ENCODE measurements around the gene RACGAP1. TPM values are rescaled to one million over a fixed set of nuclear protein-coding genes. Genes with fewer than 3 reads are reported as not detected.

RACGAP1 gene
- total RNA-seq, 6 experiments from 2014 or later, result 52.6 to 119 (median 104) TPM

- TF ChIP-seq CTCF (IDR thresholded peaks at IDR 0.05), result no peak
Measured at GRCh38 chr12:50058743-50059312, 33.5 kb upstream of the RACGAP1 start.

GRCh38 chr12:50057896-50058670 is 32.8 kb upstream of the RACGAP1 start:
- peaks cover 19% of the 10 kb centered on the region for H3K27me3 Mint-ChIP-seq (ENCODE audit: insufficient read depth)
- DNase-seq, result no peak

More at GRCh38 chr12:50058743-50059312, 33.5 kb upstream of the RACGAP1 start:
- Mint-ChIP-seq H3K4me3 (no peak overlapping the region), H3K4me1 (ENCODE audit: low read depth) (peaks cover 24% of the 10 kb centered on the region), H3K9me3 (no peaks in the 10 kb centered on the region), H3K27me3 (ENCODE audit: insufficient read depth) (peaks cover 21% of the 10 kb centered on the region), H3K27ac (no peak overlapping the region), H3K36me3 (ENCODE audit: low read depth) (no peaks in the 10 kb centered on the region)
- no peak for DNase-seq

GRCh38 chr12:50057000-50057841 is 31.9 kb upstream of the RACGAP1 start, which contains the start of gene ASIC1:
Gene ASIC1 (plus strand): TSS chr12:50057596. CDS start chr12:50058767, 1,171 bp downstream.
- Mint-ChIP-seq H3K4me1 (ENCODE audit: low read depth) (peaks cover 24% of the 10 kb centered on the region), H3K27me3 (ENCODE audit: insufficient read depth) (peaks cover 25% of the 10 kb centered on the region), H3K4me3 (peak within 1 kb of the TSS; percentile 86), H3K9me3 (no peaks in the 10 kb centered on the region), H3K36me3 (ENCODE audit: low read depth) (no peaks in the 10 kb centered on the region), H3K27ac (no peak within 1 kb of the TSS)
- peak; percentile 36 for TF ChIP-seq CTCF (IDR thresholded peaks at IDR 0.05)
- DNase-seq, result peak; percentile 19

More at GRCh38 chr12:50057896-50058670, 32.8 kb upstream of the RACGAP1 start:
- Mint-ChIP-seq H3K9me3 (no peaks in the 10 kb centered on the region), H3K27ac (no peak overlapping the region), H3K4me3 (peak overlapping the region; percentile 53), H3K4me1 (ENCODE audit: low read depth) (peaks cover 24% of the 10 kb centered on the region), H3K36me3 (ENCODE audit: low read depth) (no peaks in the 10 kb centered on the region)
- TF ChIP-seq CTCF (IDR thresholded peaks at IDR 0.05), result no peak

- H3K27ac Mint-ChIP-seq, result no peak overlapping the region
- H3K27me3 Mint-ChIP-seq (ENCODE audit: insufficient read depth), result peaks cover 25% of the 10 kb centered on the region
- DNase-seq, result no peak
- no peaks in the 10 kb centered on the region for H3K9me3 Mint-ChIP-seq
- peaks cover 24% of the 10 kb centered on the region for H3K4me1 Mint-ChIP-seq (ENCODE audit: low read depth)
- H3K36me3 Mint-ChIP-seq (ENCODE audit: low read depth), result no peaks in the 10 kb centered on the region
- TF ChIP-seq CTCF (IDR thresholded peaks at IDR 0.05), result no peak
- peak overlapping the region; percentile 86 for H3K4me3 Mint-ChIP-seq
Measured at GRCh38 chr12:50056639-50056976, 31.3 kb upstream of the RACGAP1 start.

- H3K9me3 Mint-ChIP-seq, result no peaks in the 10 kb centered on the region
- H3K4me3 Mint-ChIP-seq, result peak overlapping the region; percentile 31
- H3K27ac Mint-ChIP-seq, result no peak overlapping the region
- no peak for DNase-seq
- H3K36me3 Mint-ChIP-seq (ENCODE audit: low read depth), result no peaks in the 10 kb centered on the region
- peaks cover 29% of the 10 kb centered on the region for H3K27me3 Mint-ChIP-seq (ENCODE audit: insufficient read depth)
- peak; percentile 92 for TF ChIP-seq CTCF (IDR thresholded peaks at IDR 0.05)
- H3K4me1 Mint-ChIP-seq (ENCODE audit: low read depth), result peaks cover 24% of the 10 kb centered on the region
Measured at GRCh38 chr12:50055831-50056638, 30.7 kb upstream of the RACGAP1 start.

All from HFFc6 (cell line).